ENCODE measurements around the gene CACNA2D3.
A peak's percentile ranks its signal among the peaks of the same experiment; 100 is the strongest.
"Not testable (repeated sequence)": the region's sequence is repeated elsewhere in the genome, so short reads cannot be mapped to it uniquely, and the experiment has no call there.

The CACNA2D3 gene

GRCh38 chr3:54437271-54437670, 314.9 kb downstream of the CACNA2D3 start:
- no peak for DNase-seq

GRCh38 chr3:54443561-54444161, 321.3 kb downstream of the CACNA2D3 start:
- no peak for DNase-seq

GRCh38 chr3:54445630-54446029, 323.3 kb downstream of the CACNA2D3 start:
- no peak for DNase-seq

- DNase-seq: no peak
Observed at GRCh38 chr3:54447427-54447826, 325.1 kb downstream of the CACNA2D3 start.

- no peak for DNase-seq
Observed at GRCh38 chr3:54454806-54455205, 332.5 kb downstream of the CACNA2D3 start.

- DNase-seq: no peak
Observed at GRCh38 chr3:54458357-54458756, 336.0 kb downstream of the CACNA2D3 start.

GRCh38 chr3:54464554-54464953, 342.2 kb downstream of the CACNA2D3 start:
- DNase-seq: not testable (repeated sequence)

GRCh38 chr3:54476891-54477290, 354.5 kb downstream of the CACNA2D3 start:
- no peak for DNase-seq

- no peak for DNase-seq
Observed at GRCh38 chr3:54481606-54482365, 359.4 kb downstream of the CACNA2D3 start.

- DNase-seq: no peak
Observed at GRCh38 chr3:54484334-54484733, 362.0 kb downstream of the CACNA2D3 start.

- DNase-seq: no peak
Observed at GRCh38 chr3:54486317-54486716, 364.0 kb downstream of the CACNA2D3 start.

- no peak for DNase-seq
Observed at GRCh38 chr3:54488297-54488696, 365.9 kb downstream of the CACNA2D3 start.

GRCh38 chr3:54494209-54494608, 371.9 kb downstream of the CACNA2D3 start:
- DNase-seq: no peak

- DNase-seq: no peak
Observed at GRCh38 chr3:54506603-54507002, 384.3 kb downstream of the CACNA2D3 start.

- DNase-seq: no peak
Observed at GRCh38 chr3:54507876-54508460, 385.6 kb downstream of the CACNA2D3 start.

- no peak for DNase-seq
Observed at GRCh38 chr3:54510506-54510905, 388.2 kb downstream of the CACNA2D3 start.

GRCh38 chr3:54511766-54512365, 389.5 kb downstream of the CACNA2D3 start:
- no peak for DNase-seq

GRCh38 chr3:54514006-54514405, 391.7 kb downstream of the CACNA2D3 start:
- DNase-seq: no peak

- no peak for DNase-seq
Observed at GRCh38 chr3:54514416-54514815, 392.1 kb downstream of the CACNA2D3 start.

- DNase-seq: peak in 1 of 58 donors; percentile 17
Observed at GRCh38 chr3:54515441-54516213, 393.3 kb downstream of the CACNA2D3 start.

- no peak for DNase-seq
Observed at GRCh38 chr3:54517424-54517823, 395.1 kb downstream of the CACNA2D3 start.
